IgD-negative memory B cell (primary cell): ENCODE results near the gene TBC1D22A. TPM values are rescaled to one million over a fixed set of nuclear protein-coding genes. Genes with fewer than 3 reads are reported as not detected.

ENCODE experiments used
- H3K27ac Mint-ChIP-seq, 3 donors: one replicate each; pipeline ENCODE4 v1.8.0; 2020 to 2022; ENCODE audit warnings: mild to moderate bottlenecking in 3 of 3, mixed read lengths in 3 of 3, moderate library complexity in 1 of 3
- H3K27me3 Mint-ChIP-seq: one replicate; pipeline ENCODE4 v1.8.0; 2021; ENCODE audit warnings: mixed read lengths
- H3K36me3 Mint-ChIP-seq: one replicate; pipeline ENCODE4 v1.8.0; 2020; ENCODE audit warnings: mild to moderate bottlenecking, mixed read lengths
- H3K4me1 Mint-ChIP-seq, 3 donors: one replicate each; pipeline ENCODE4 v1.8.0; 2020 to 2022; ENCODE audit warnings: mixed read lengths in 3 of 3, mild to moderate bottlenecking in 1 of 3
- H3K4me3 Mint-ChIP-seq, 4 donors: one replicate each; pipeline ENCODE4 v1.8.0; 2020 to 2022; ENCODE audit warnings: mild to moderate bottlenecking in 4 of 4, mixed read lengths in 4 of 4, moderate library complexity in 3 of 4
- H3K9me3 Mint-ChIP-seq, 3 donors: one replicate each; pipeline ENCODE4 v1.8.0; 2020 to 2021; ENCODE audit warnings: mixed read lengths in 3 of 3, mild to moderate bottlenecking in 1 of 3
- polyA plus RNA-seq: library from polyadenylated mRNA; unstranded; fragments of 300-500 nt; fragmentation: Illumina TruSeq; gene quantifications from one replicate; pipeline ENCODE4 v1.2.3, GENCODE V29; 2021

TBC1D22A gene
- polyA plus RNA-seq, 1 donor from 2014 or later = 64.3 TPM

- H3K4me3 Mint-ChIP-seq = no peak overlapping the region
- peaks cover 17 to 28% (median 27%) of the 10 kb centered on the region in 3 donors for H3K4me1 Mint-ChIP-seq
- no peaks in the 10 kb centered on the region for H3K27me3 Mint-ChIP-seq
- H3K9me3 Mint-ChIP-seq = no peaks in the 10 kb centered on the region
- peaks cover 12% of the 10 kb centered on the region for H3K36me3 Mint-ChIP-seq
- H3K27ac Mint-ChIP-seq = peak overlapping the region in 1 of 3 donors; percentile 85
Observed at GRCh38 chr22:46798041-46798365, 35.6 kb downstream of the TBC1D22A start.

DNA sequence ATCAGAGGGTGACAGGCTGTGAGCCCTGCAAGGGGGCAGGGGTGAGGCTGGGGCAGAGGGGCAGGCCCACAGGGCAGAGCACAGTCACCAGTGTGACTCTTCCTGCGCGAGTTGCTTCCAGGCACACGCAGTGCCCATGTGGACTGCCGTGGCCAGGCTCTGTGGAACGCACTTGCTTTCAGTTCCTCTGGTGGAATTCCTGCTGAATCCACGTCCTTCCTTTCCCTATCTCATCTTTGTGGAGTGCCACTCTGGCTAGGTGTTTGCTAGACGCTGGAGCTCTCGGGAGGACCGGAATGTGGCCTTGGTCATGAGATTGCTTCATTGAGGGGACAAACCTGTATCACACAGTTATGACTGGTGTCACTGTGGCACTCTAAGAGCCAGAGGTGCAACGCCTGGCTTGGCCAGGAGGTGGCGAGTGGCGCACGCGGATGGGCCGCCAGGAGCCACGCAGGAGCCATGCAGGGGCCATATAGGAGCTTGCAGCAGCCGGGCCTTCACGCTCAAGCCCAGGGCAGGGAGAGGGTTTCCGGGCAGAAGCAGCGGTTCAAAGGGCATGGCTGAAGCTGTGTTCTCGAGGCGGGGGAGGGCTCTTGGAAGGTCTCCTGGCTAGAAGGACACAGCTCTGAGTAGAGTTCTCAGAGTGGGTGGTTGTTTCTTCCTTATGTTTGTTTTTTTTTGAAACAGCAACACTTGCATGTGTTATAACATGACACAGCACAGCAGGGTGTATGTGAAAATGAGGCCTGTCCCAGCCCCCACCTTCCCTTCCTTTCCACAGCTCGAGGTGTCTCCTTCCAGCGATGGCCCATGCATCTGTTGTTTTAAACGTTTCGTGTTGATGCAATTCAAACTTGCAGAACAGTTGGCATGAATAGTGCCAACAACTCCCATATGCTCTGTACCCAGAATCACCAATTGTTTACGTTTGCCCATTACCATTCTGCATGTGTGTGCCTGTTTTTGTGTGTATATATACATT lies 36.2 kb downstream of the TBC1D22A start:
- no peak overlapping the region for H3K4me3 Mint-ChIP-seq
- H3K9me3 Mint-ChIP-seq = no peaks in the 10 kb centered on the region
- H3K27ac Mint-ChIP-seq = peak overlapping the region in 2 of 3 donors; percentile 8 to 85
- H3K4me1 Mint-ChIP-seq = peaks cover 22 to 32% (median 28%) of the 10 kb centered on the region in 3 donors
- H3K36me3 Mint-ChIP-seq = peaks cover 12% of the 10 kb centered on the region
- no peaks in the 10 kb centered on the region for H3K27me3 Mint-ChIP-seq

- Mint-ChIP-seq H3K4me3 (no peak overlapping the region), H3K27ac (no peak overlapping the region), H3K9me3 (no peaks in the 10 kb centered on the region), H3K27me3 (no peaks in the 10 kb centered on the region), H3K4me1 (peaks cover 28 to 33% (median 32%) of the 10 kb centered on the region in 3 donors), H3K36me3 (peaks cover 12% of the 10 kb centered on the region)
Observed at GRCh38 chr22:46799626-46800025, 37.2 kb downstream of the TBC1D22A start.

DNA sequence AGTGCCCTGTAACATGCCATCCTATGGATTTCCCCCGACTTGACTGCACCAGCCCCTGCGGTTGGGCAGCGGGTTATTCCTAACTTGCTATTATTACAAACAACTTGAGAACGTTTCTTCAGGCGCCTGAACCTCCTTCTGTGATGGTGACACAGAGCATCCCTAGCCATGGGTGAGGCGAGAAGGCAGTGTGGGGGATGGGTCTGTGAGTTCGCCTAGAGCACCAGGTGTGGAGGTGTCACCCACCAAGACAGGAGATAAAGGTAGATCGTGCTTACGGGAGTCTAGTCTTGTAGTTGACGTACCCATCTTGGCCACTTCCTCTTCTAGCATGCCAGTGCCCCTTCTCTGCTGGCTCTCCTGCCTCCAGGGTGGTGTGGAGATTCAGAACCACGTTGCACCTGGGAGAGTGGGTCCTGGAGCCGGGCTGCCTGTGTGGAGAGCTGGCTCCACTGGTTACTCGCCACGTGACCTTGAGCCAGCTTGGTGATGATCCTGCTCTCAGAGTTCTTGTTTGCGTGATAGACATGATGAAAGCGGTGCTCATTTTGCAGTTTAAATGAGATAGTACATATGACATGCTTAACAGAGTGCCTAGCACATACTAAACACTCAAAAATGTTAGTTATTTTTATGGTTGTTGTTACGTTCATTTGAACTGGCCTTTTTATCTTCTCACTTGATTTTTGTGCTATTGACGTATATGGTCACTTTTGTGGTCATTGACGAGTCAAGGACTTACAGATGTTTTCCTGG lies 37.8 kb downstream of the TBC1D22A start:
- no peaks in the 10 kb centered on the region for H3K9me3 Mint-ChIP-seq
- H3K36me3 Mint-ChIP-seq = peaks cover 12% of the 10 kb centered on the region
- H3K27me3 Mint-ChIP-seq = no peaks in the 10 kb centered on the region
- H3K4me1 Mint-ChIP-seq = peaks cover 28 to 35% (median 34%) of the 10 kb centered on the region in 3 donors
- peak overlapping the region in 1 of 4 donors; percentile 52 for H3K4me3 Mint-ChIP-seq
- no peak overlapping the region for H3K27ac Mint-ChIP-seq

DNA sequence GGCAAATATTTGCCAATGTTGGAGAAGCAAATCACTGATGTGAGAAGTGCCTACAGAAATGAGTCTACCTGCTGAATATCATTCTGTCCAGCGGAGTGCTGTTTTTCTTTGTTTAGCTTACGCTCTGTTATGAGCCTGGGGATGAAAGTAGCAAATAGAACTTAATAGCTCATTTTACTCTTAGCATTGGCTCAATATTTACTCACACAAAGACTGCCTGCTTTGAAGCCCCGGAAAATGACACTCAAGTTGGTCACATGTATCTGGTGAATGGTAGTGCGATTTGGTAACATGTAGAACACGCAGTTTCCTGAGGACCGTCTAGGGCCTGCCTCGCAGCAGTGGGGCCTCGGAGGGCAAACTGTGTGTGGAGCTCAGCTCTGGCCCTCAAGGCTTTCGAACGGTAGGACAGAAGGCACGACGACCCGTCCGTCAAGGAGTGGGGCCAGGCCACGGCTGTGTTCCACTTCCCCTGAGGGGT lies 38.9 kb downstream of the TBC1D22A start:
- no peaks in the 10 kb centered on the region for H3K9me3 Mint-ChIP-seq
- H3K4me3 Mint-ChIP-seq = no peak overlapping the region
- peak overlapping the region in 1 of 3 donors; percentile 25 for H3K27ac Mint-ChIP-seq
- peaks cover 28 to 36% (median 36%) of the 10 kb centered on the region in 3 donors for H3K4me1 Mint-ChIP-seq
- peaks cover 12% of the 10 kb centered on the region for H3K36me3 Mint-ChIP-seq
- no peaks in the 10 kb centered on the region for H3K27me3 Mint-ChIP-seq

DNA sequence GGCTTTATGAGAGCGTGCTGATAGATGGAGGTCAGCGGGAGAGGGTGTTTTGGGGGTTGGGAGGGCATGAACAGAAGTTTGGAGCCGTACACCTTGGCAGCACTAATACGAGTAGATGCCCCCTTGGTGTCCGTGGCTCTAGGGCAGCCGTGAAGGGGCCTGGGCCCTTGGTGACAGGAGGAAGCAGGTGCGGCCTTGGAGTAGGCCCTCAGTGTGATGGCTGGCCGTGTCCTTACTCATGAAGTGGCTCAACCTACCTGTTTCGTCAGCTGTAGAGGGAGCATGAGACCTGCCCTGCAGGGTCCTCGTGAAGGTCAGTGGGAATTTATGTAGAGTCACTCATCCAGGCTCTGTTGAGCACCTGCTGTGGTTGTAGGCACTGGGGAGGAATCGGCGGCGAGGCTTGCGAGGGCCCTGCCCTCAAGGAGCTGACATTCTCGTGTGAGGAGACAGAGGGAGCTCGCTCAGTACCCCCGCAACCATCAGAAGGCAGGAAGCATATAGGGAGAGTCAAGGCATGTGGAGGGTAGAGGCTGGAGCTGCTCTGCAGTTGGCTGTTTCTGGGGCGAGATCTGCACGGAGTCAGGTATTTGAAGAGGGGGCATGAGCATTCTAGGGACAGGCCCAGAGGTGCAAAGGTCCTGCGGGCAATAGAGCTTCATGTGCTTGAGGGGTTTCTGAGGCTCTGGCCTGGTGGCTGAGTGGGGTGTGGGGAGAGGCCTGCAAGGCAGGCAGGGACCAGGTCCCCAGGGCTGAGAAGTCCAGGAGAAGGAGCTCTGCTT lies 39.6 kb downstream of the TBC1D22A start:
- H3K4me3 Mint-ChIP-seq = peak overlapping the region in 1 of 4 donors; percentile 41
- H3K27ac Mint-ChIP-seq = peak overlapping the region in 2 of 3 donors; percentile 25 to 87
- H3K36me3 Mint-ChIP-seq = peaks cover 13% of the 10 kb centered on the region
- no peaks in the 10 kb centered on the region for H3K9me3 Mint-ChIP-seq
- H3K4me1 Mint-ChIP-seq = peaks cover 34 to 40% (median 39%) of the 10 kb centered on the region in 3 donors
- no peaks in the 10 kb centered on the region for H3K27me3 Mint-ChIP-seq

DNA sequence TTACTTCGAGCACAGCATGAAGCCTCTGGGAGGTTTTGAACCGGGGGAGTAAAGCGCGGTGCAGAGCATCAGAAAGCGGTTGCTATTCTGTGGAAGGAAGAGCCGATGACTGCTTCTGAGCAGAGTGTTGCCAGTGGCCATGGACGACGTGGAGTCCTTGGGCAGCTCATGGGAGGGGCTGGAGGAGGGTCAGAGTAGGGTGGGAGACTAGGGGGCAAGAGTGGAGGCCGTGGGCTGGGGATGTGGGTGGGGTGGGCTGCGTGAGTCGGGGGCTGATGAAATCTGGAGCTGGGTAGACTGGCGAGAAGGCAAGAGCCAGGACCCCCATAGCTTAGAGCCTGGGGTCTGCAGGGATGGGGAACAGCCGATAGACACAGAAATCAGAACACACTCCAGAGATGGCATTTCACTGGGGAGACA lies 40.2 kb downstream of the TBC1D22A start:
- Mint-ChIP-seq H3K4me3 (peak overlapping the region in 1 of 4 donors; percentile 41), H3K4me1 (peaks cover 30 to 37% (median 35%) of the 10 kb centered on the region in 3 donors), H3K27me3 (no peaks in the 10 kb centered on the region), H3K9me3 (no peaks in the 10 kb centered on the region), H3K27ac (peak overlapping the region in 2 of 3 donors; percentile 25 to 87), H3K36me3 (peaks cover 13% of the 10 kb centered on the region)

- Mint-ChIP-seq H3K4me1 (peaks cover 29 to 36% (median 34%) of the 10 kb centered on the region in 3 donors), H3K27me3 (no peaks in the 10 kb centered on the region), H3K4me3 (peak overlapping the region in 1 of 4 donors; percentile 85), H3K36me3 (peaks cover 13% of the 10 kb centered on the region), H3K9me3 (no peaks in the 10 kb centered on the region), H3K27ac (peak overlapping the region; percentile 26 to 87 (median 53))
Observed at GRCh38 chr22:46803031-46803880, 40.8 kb downstream of the TBC1D22A start.

DNA sequence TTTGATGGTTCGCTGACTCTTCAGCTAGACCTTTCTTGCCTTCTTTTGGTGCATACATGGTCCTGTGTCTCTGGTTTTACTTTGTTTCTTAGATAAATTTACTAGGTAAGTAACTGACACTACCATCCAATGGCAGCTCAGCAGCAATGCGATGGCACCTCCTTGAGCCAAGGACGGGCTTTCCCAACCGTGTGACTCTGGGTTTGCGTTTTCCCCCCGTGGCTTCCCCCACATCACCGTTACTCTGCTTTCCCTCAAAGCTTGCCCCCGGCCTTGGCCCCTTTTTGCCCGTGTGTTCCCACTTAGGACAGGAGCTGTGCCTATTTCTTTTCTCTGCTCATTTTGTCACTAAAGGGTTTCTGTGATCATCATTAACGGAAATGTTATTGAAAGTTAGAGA lies 41.5 kb downstream of the TBC1D22A start:
- H3K4me3 Mint-ChIP-seq = no peak overlapping the region
- no peak overlapping the region for H3K27ac Mint-ChIP-seq
- no peaks in the 10 kb centered on the region for H3K9me3 Mint-ChIP-seq
- H3K36me3 Mint-ChIP-seq = peaks cover 10% of the 10 kb centered on the region
- peaks cover 23 to 30% (median 29%) of the 10 kb centered on the region in 3 donors for H3K4me1 Mint-ChIP-seq
- no peaks in the 10 kb centered on the region for H3K27me3 Mint-ChIP-seq

GRCh38 chr22:46806794-46807193 lies 44.3 kb downstream of the TBC1D22A start:
- H3K4me1 Mint-ChIP-seq = peaks cover 18 to 27% (median 24%) of the 10 kb centered on the region in 3 donors
- H3K27ac Mint-ChIP-seq = peak overlapping the region in 1 of 3 donors; percentile 14
- no peaks in the 10 kb centered on the region for H3K9me3 Mint-ChIP-seq
- H3K36me3 Mint-ChIP-seq = peaks cover 9% of the 10 kb centered on the region
- H3K27me3 Mint-ChIP-seq = no peaks in the 10 kb centered on the region
- H3K4me3 Mint-ChIP-seq = peak overlapping the region in 1 of 4 donors; percentile 3

DNA sequence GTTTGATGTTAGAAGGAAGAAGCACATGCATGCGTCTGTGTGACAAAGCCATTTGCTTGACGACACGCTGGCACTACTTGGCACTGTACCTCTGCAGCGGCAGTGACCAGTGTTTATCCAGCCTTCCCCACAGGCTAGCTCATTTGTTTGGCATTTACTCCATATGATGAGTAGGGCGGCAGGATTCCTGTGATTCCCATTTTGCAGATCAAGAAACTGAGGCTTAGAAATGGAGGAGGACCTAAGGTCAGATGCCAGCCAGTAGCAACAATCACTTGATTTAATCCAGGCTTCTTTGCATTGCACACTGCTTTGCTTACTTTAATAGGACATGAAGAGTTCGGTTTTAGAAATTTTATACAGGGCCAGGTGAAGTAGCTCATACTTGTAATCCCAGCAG lies 45.0 kb downstream of the TBC1D22A start:
- Mint-ChIP-seq H3K27ac (no peak overlapping the region), H3K4me3 (no peak overlapping the region), H3K4me1 (peaks cover 18 to 23% (median 18%) of the 10 kb centered on the region in 3 donors), H3K27me3 (no peaks in the 10 kb centered on the region), H3K36me3 (peaks cover 5% of the 10 kb centered on the region), H3K9me3 (no peaks in the 10 kb centered on the region)

DNA sequence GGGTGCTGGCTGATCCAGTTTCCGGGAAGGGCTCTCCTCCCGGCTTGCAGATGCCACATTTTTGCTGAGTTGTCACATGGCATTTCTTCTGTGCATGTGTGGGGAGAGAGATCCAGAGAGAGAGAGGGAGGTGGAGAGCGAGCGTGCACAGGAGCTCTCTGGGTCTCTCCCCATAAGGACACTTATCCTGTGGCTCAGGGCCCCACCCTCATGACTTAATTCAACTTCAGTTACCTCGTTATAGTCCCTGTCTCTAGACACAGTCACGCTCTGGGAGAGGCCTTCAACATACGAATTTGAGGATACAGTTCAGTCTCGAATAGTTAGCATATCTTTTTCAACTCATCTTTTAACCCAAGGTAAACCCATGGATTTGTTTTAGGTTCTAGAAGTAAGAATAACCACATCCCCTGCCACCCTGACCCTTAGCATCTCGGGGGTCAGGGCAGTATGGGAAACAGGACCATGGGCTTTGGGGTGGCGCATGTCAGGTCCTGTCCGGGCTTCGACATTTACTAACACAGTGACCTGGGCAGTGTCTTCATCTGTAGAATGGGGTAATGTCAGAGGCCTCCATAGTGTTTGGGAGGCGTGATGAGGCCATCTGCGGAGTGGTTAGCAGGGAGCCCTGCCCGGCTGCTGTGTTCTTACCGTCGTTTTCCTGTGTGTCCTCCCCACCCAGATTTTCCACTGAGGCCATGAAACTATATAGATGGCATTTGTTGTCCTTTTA lies 46.9 kb downstream of the TBC1D22A start:
- Mint-ChIP-seq H3K36me3 (peaks cover 3% of the 10 kb centered on the region), H3K4me1 (peaks cover 11 to 20% (median 17%) of the 10 kb centered on the region in 3 donors), H3K27me3 (no peaks in the 10 kb centered on the region), H3K9me3 (no peaks in the 10 kb centered on the region), H3K27ac (no peak overlapping the region), H3K4me3 (no peak overlapping the region)
